ENCODE measurements around the gene UCK2. TPM values are rescaled to one million over a fixed set of nuclear protein-coding genes. Genes with fewer than 3 reads are reported as not detected.

Gene UCK2
- total RNA-seq, 1 experiment from 2014 or later, result 91.2 TPM

DNA sequence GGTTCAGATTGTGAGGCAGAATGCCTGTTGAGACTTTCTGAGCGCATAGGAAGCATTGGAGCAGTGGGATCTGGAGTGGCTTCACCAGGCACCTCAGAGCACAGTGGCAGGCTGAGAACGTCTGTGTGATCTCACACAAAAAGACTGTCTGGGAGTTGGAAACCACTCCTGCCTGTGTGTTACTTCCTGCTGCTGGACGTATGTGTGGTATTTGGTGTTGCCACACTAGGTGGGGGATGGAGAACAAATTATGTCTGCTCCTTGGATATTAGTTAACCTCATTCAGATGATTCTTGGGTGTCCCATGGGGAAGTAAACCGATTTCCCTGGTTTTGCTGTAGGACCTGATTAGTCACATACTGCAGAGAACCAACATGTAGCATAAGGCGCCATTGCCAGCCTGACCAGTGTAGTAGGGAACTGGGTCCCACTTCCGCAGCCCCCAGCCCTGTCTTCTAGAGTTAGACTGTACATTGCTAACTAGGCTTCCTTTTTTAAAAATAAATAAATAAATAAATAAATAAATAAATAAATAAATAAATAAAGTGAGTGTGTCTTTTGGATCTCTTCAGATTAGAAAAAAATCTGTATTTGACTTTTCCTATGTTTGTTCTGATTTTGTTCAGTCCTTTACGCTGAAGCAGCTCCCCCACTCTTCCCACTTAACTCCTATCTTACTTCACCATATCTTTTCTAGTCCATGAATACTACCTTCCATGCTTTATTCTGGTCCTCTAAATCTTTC is 26.9 kb downstream of the UCK2 start:
- H3K27me3 ChIP-seq (ENCODE audit: control insufficient read depth, insufficient read depth, low read length), result no peaks in the 10 kb centered on the region
- TF ChIP-seq SIN3A (IDR thresholded peaks at IDR 0.05; ENCODE audit: borderline replicate concordance, insufficient read depth, low read depth, low read length) (no peak), TCF7L2 (IDR thresholded peaks at IDR 0.05; ENCODE audit: low read depth, low read length) (no peak), POLR2AphosphoS5 (IDR thresholded peaks at IDR 0.05; ENCODE audit: low read depth, low read length) (no peak)
- TF ChIP-seq, protein P1, sequence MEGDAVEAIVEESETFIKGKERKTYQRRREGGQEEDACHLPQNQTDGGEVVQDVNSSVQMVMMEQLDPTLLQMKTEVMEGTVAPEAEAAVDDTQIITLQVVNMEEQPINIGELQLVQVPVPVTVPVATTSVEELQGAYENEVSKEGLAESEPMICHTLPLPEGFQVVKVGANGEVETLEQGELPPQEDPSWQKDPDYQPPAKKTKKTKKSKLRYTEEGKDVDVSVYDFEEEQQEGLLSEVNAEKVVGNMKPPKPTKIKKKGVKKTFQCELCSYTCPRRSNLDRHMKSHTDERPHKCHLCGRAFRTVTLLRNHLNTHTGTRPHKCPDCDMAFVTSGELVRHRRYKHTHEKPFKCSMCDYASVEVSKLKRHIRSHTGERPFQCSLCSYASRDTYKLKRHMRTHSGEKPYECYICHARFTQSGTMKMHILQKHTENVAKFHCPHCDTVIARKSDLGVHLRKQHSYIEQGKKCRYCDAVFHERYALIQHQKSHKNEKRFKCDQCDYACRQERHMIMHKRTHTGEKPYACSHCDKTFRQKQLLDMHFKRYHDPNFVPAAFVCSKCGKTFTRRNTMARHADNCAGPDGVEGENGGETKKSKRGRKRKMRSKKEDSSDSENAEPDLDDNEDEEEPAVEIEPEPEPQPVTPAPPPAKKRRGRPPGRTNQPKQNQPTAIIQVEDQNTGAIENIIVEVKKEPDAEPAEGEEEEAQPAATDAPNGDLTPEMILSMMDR (IDR thresholded peaks at IDR 0.05), result no peak
- TF ChIP-seq, protein P2, sequence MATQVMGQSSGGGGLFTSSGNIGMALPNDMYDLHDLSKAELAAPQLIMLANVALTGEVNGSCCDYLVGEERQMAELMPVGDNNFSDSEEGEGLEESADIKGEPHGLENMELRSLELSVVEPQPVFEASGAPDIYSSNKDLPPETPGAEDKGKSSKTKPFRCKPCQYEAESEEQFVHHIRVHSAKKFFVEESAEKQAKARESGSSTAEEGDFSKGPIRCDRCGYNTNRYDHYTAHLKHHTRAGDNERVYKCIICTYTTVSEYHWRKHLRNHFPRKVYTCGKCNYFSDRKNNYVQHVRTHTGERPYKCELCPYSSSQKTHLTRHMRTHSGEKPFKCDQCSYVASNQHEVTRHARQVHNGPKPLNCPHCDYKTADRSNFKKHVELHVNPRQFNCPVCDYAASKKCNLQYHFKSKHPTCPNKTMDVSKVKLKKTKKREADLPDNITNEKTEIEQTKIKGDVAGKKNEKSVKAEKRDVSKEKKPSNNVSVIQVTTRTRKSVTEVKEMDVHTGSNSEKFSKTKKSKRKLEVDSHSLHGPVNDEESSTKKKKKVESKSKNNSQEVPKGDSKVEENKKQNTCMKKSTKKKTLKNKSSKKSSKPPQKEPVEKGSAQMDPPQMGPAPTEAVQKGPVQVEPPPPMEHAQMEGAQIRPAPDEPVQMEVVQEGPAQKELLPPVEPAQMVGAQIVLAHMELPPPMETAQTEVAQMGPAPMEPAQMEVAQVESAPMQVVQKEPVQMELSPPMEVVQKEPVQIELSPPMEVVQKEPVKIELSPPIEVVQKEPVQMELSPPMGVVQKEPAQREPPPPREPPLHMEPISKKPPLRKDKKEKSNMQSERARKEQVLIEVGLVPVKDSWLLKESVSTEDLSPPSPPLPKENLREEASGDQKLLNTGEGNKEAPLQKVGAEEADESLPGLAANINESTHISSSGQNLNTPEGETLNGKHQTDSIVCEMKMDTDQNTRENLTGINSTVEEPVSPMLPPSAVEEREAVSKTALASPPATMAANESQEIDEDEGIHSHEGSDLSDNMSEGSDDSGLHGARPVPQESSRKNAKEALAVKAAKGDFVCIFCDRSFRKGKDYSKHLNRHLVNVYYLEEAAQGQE (IDR thresholded peaks at IDR 0.05; ENCODE audit: insufficient read depth in 1 of 2, low read depth in 2 of 2, low read length in 1 of 2), result no peak
- no peaks in the 10 kb centered on the region for H3K36me3 ChIP-seq (ENCODE audit: control insufficient read depth, insufficient read depth, low read length)
- peak overlapping the region; percentile 24; the same call in 1 of the 2 replicates for H3K27ac ChIP-seq (ENCODE audit: low read length)
- H3K4me3 ChIP-seq (ENCODE audit: low read depth in 2 of 2, low read length in 2 of 2), result no peak overlapping the region
- CTCF ChIA-PET, result no interaction called here
- intact Hi-C loops (cut with micrococcal nuclease; ENCODE audit: unreplicated experiment) (no loop called here), in situ Hi-C loops (cut with HindIII; ENCODE audit: low pct_unique_long_range_greater_than_20kb, low sequenced_read_pairs) (no loop called here)
- peak; percentile 76 for ATAC-seq
- no peaks in the 10 kb centered on the region for H3K9me3 ChIP-seq (ENCODE audit: control insufficient read depth, insufficient read depth, low read depth, low read length)
- peaks cover 24% of the 10 kb centered on the region for H3K4me1 ChIP-seq (ENCODE audit: control insufficient read depth, insufficient read depth, low read length)
- no peak for DNase-seq (ENCODE audit: low read depth, low spot score)
- POLR2A ChIA-PET, result interaction anchor here (0.9 kb wide), 1 partner anchor 10 kb away, joined by 3 read pairs; no protein-coding TSS in a partner anchor
- BruUV-seq (replicated peaks), result no TSS peak

DNA sequence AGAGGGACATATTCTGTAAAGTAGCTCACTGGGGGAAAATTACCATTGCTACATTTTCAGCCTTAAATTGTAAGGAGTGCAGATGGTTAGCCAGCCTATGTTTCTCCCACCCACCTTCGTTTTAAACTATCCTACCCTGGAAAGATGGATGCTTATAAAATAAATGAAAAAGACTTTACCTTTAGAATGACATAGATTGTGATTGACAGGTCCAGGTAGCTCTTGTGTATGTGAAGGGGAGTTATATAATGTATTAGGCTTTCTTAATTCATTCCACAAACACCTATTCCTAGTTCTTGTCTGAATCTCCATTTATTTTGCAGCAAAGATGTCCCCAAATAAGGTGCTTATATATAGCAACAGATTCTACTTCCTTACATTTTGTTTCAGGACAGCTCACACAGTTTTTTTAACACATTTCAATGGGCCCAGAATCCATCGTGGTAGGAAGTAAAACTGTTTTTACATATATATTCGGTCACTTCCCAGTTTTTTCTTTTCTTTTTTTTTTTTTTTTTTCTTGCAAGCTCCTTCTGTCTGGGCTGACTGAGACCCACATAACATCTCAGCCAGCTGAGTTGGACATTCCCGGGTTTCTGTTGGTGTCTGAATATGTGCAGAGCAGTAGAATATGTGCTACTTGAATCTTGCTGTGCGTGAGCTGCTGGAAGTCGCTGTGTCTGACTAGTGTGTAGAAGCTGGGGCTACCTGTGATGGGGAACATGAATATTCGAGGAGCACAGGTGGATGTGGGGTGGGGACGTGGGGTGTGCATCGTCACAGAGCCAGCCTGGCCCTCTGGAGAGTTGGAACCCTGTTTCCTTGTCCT is 27.8 kb downstream of the UCK2 start:
- peaks cover 22% of the 10 kb centered on the region for H3K4me1 ChIP-seq (ENCODE audit: control insufficient read depth, insufficient read depth, low read length)
- intact Hi-C loops (cut with micrococcal nuclease; ENCODE audit: unreplicated experiment), result no loop called here
- no peak for ATAC-seq

More for the DNA sequence above, 27.8 kb downstream of the UCK2 start:
- in situ Hi-C loops (cut with HindIII; ENCODE audit: low pct_unique_long_range_greater_than_20kb, low sequenced_read_pairs), result no loop called here
- POLR2A ChIA-PET, result interaction anchor here (0.9 kb wide), 1 partner anchor 11 kb away, joined by 3 read pairs; no protein-coding TSS in a partner anchor
- no peak overlapping the region for H3K4me3 ChIP-seq (ENCODE audit: low read depth in 2 of 2, low read length in 2 of 2)
- H3K27me3 ChIP-seq (ENCODE audit: control insufficient read depth, insufficient read depth, low read length), result no peaks in the 10 kb centered on the region
- no peak for DNase-seq (ENCODE audit: low read depth, low spot score)
- no peaks in the 10 kb centered on the region for H3K36me3 ChIP-seq (ENCODE audit: control insufficient read depth, insufficient read depth, low read length)
- BruUV-seq (replicated peaks), result no TSS peak
- H3K9me3 ChIP-seq (ENCODE audit: control insufficient read depth, insufficient read depth, low read depth, low read length), result no peaks in the 10 kb centered on the region
- CTCF ChIA-PET, result no interaction called here
- H3K27ac ChIP-seq (ENCODE audit: low read length), result no peak overlapping the region
- TF ChIP-seq, protein P2 (IDR thresholded peaks at IDR 0.05; ENCODE audit: insufficient read depth in 1 of 2, low read depth in 2 of 2, low read length in 1 of 2), result no peak
- no peak for TF ChIP-seq TCF7L2 (IDR thresholded peaks at IDR 0.05; ENCODE audit: low read depth, low read length)
